H1 (cell line): ENCODE data around the gene SLC2A4. TPM values are rescaled to one million over a fixed set of nuclear protein-coding genes. Genes with fewer than 3 reads are reported as not detected.

Source experiments
- CTCF ChIA-PET: fragments of 300-600 bp; sonication (Branson Sonifier 250); formaldehyde crosslinking; loops from one replicate; lab custom pipeline; 2021; ENCODE audit not compliant: partially characterized antibody; lab: Charles Lee
- POLR2A ChIA-PET: fragments of 300-600 bp; sonication (Branson Sonifier 250); formaldehyde crosslinking; loops from one replicate; lab custom pipeline; 2021; ENCODE audit warnings: inconsistent platforms; ENCODE audit not compliant: partially characterized antibody; lab: Charles Lee
- DNase-seq, 2 experiments: peaks; one replicate each; pipeline versions ENCODE4 v3.0.0 to v3.0.0-alpha.2; 2010 to 2022; ENCODE audit warnings: low spot score in 2 of 2, low read depth in 1 of 2, mixed read lengths in 1 of 2
- FAIRE-seq: peaks from 2 replicates; lab custom pipeline; 2011; peaks lifted over from hg19 to GRCh38; lab: Jason Lieb, UNC
- H2AFZ ChIP-seq: 2 replicates; pipeline ENCODE4 v1.8.1; 2012; ENCODE audit warnings: low read length, inconsistent platforms
- H2AK5ac ChIP-seq: 2 replicates; pipeline ENCODE4 v1.6.1; 2013; ENCODE audit warnings: low read depth, low read length
- H2BK120ac ChIP-seq: replicated peaks from 2 replicates; pipeline ENCODE3; 2013; ENCODE audit warnings: low read depth, low read length, inconsistent platforms
- H2BK12ac ChIP-seq: 2 replicates; pipeline ENCODE4 v1.6.1; 2013; ENCODE audit warnings: low read depth, low read length
- H2BK15ac ChIP-seq: 2 replicates; pipeline ENCODE4 v1.6.1; 2013; ENCODE audit warnings: low read length
- H2BK20ac ChIP-seq: 2 replicates; pipeline ENCODE4 v1.6.1; 2013; ENCODE audit warnings: low read length
- H2BK5ac ChIP-seq: 2 replicates; pipeline ENCODE4 v1.6.1; 2013; ENCODE audit warnings: low read depth, low read length
- H3K14ac ChIP-seq: 2 replicates; pipeline ENCODE4 v1.6.1; 2013; ENCODE audit warnings: inconsistent platforms; ENCODE audit not compliant: insufficient read length
- H3K18ac ChIP-seq: 2 replicates; pipeline ENCODE4 v1.6.1; 2013; ENCODE audit warnings: low read length; ENCODE audit errors: extremely low read depth
- H3K23ac ChIP-seq: 2 replicates; pipeline ENCODE4 v1.6.1; 2013; ENCODE audit warnings: inconsistent platforms; ENCODE audit not compliant: insufficient read length
- H3K23me2 ChIP-seq: 2 replicates; pipeline ENCODE4 v1.6.1; 2013; ENCODE audit warnings: low read depth, low read length
- H3K27ac ChIP-seq: 2 replicates; pipeline ENCODE4 v1.6.1; 2011; ENCODE audit warnings: low read depth, low read length, inconsistent platforms
- H3K27me3 ChIP-seq, 4 experiments: replicated peaks in 1 of 4; 1 replicate in 1 of 4; 2 replicates in 3 of 4; pipeline versions ENCODE4 v1.6.1 to v1.8.1; 2011 to 2013; ENCODE audit warnings: low read length in 3 of 4, mild to moderate bottlenecking in 3 of 4, inconsistent platforms in 2 of 4, mixed read lengths in 2 of 4, moderate library complexity in 1 of 4; ENCODE audit not compliant: control insufficient read depth in 3 of 4, insufficient read depth in 3 of 4; ENCODE audit errors: extremely low read depth in 1 of 4
- H3K36me3 ChIP-seq, 4 experiments: 2 replicates each; pipeline versions ENCODE4 v1.6.1 to v1.8.1; 2011 to 2013; ENCODE audit warnings: mild to moderate bottlenecking in 4 of 4, low read length in 3 of 4, moderate library complexity in 2 of 4, control low read depth in 1 of 4, inconsistent platforms in 1 of 4; ENCODE audit not compliant: insufficient read depth in 4 of 4, control insufficient read depth in 2 of 4
- H3K4ac ChIP-seq: replicated peaks from 2 replicates; pipeline ENCODE3; 2013; ENCODE audit warnings: low read length, low read depth, mixed read lengths, inconsistent platforms; ENCODE audit not compliant: insufficient read length
- H3K4me1 ChIP-seq, 4 experiments: replicated peaks in 1 of 4; 1 replicate in 1 of 4; 2 replicates in 3 of 4; pipeline versions ENCODE4 v1.6.1 to v1.8.1; 2011 to 2013; ENCODE audit warnings: low read length in 3 of 4, inconsistent platforms in 2 of 4, mixed read lengths in 1 of 4; ENCODE audit not compliant: insufficient read depth in 4 of 4, control insufficient read depth in 3 of 4
- H3K4me2 ChIP-seq, 2 experiments: 2 replicates each; pipeline versions ENCODE4 v1.6.1 to v1.8.1; 2011 to 2013; ENCODE audit warnings: low read depth in 2 of 2, low read length in 2 of 2, control low read depth in 1 of 2, inconsistent platforms in 1 of 2, mild to moderate bottlenecking in 1 of 2; ENCODE audit not compliant: insufficient read depth in 1 of 2
- H3K4me3 ChIP-seq, 4 experiments: fragments of 200-600, 300-600 bp in 1 of 4; sonication (generic), shearing (Covaris generic), sonication (Bioruptor Twin) in 1 of 4; 2 replicates each; pipeline versions ENCODE4 v1.5.1 to v1.8.1; 2011 to 2016; ENCODE audit warnings: low read length in 4 of 4, low read depth in 3 of 4, control low read depth in 2 of 4, inconsistent platforms in 2 of 4, mild to moderate bottlenecking in 2 of 4, mixed read lengths in 1 of 4, moderate library complexity in 1 of 4; ENCODE audit not compliant: insufficient read depth in 2 of 4; ENCODE audit errors: extremely low read depth in 1 of 4
- H3K56ac ChIP-seq: replicated peaks from 2 replicates; pipeline ENCODE3; 2013; ENCODE audit warnings: low read depth, mild to moderate bottlenecking, mixed read lengths, low read length, inconsistent platforms; ENCODE audit not compliant: insufficient read length
- H3K79me1 ChIP-seq: 2 replicates; pipeline ENCODE4 v1.6.1; 2013; ENCODE audit warnings: low read depth, low read length, control low read depth
- H3K79me2 ChIP-seq, 2 experiments: 2 replicates each; pipeline versions ENCODE4 v1.6.1 to v1.8.1; 2012 to 2013; ENCODE audit warnings: low read length in 2 of 2, mild to moderate bottlenecking in 2 of 2, inconsistent platforms in 1 of 2; ENCODE audit not compliant: insufficient read depth in 2 of 2, control insufficient read depth in 1 of 2
- H3K9ac ChIP-seq, 4 experiments: replicated peaks in 1 of 4; 1 replicate in 1 of 4; 2 replicates in 3 of 4; pipeline versions ENCODE4 v1.6.1 to v1.8.1; 2011 to 2013; ENCODE audit warnings: low read depth in 3 of 4, low read length in 3 of 4, control low read depth in 2 of 4, mild to moderate bottlenecking in 2 of 4, moderate library complexity in 2 of 4, inconsistent platforms in 1 of 4; ENCODE audit errors: extremely low read depth in 1 of 4
- H3K9me3 ChIP-seq, 2 experiments: 2 replicates each; pipeline versions ENCODE4 v1.6.1 to v1.8.1; 2012 to 2013; ENCODE audit warnings: mild to moderate bottlenecking in 2 of 2, moderate library complexity in 2 of 2, control low read depth in 1 of 2, inconsistent platforms in 1 of 2, low read depth in 1 of 2, low read length in 1 of 2, mixed read lengths in 1 of 2; ENCODE audit not compliant: insufficient read depth in 2 of 2
- H4K20me1 ChIP-seq, 2 experiments: replicated peaks in 1 of 2; 2 replicates each; pipeline versions ENCODE3 to v1.8.1; 2011 to 2013; ENCODE audit warnings: inconsistent platforms in 2 of 2, low read length in 2 of 2, mild to moderate bottlenecking in 1 of 2; ENCODE audit not compliant: insufficient read depth in 2 of 2, control insufficient read depth in 1 of 2
- H4K5ac ChIP-seq: 2 replicates; pipeline ENCODE4 v1.6.1; 2013; ENCODE audit warnings: low read length, low read depth, mixed read lengths, inconsistent platforms; ENCODE audit not compliant: insufficient read length
- H4K8ac ChIP-seq: 2 replicates; pipeline ENCODE4 v1.8.0; 2013; ENCODE audit warnings: mild to moderate bottlenecking, moderate library complexity, low read length, inconsistent platforms; ENCODE audit not compliant: insufficient read depth; ENCODE audit errors: extremely low read depth
- H4K91ac ChIP-seq: replicated peaks from 2 replicates; pipeline ENCODE3; 2013; ENCODE audit warnings: low read length, mixed read lengths, inconsistent platforms; ENCODE audit not compliant: insufficient read length
- EP300 ChIP-seq, 2 experiments: IDR thresholded peaks; 1 replicate in 1 of 2; 2 replicates in 1 of 2; pipeline ENCODE4 v1.6.1; 2011 to 2012; ENCODE audit warnings: low read depth in 2 of 2, low read length in 2 of 2, mild to moderate bottlenecking in 2 of 2, borderline replicate concordance in 1 of 2, inconsistent platforms in 1 of 2, moderate library complexity in 1 of 2
- NRF1 ChIP-seq: IDR thresholded peaks from 2 replicates; pipeline ENCODE4 v1.6.1; 2011; ENCODE audit warnings: mild to moderate bottlenecking, low read depth, low read length, improper control_type of control experiment
- SP2 ChIP-seq: IDR thresholded peaks from 2 replicates; pipeline ENCODE4 v1.6.1; 2012; ENCODE audit warnings: mild to moderate bottlenecking, low read length, inconsistent platforms
- TBP ChIP-seq: IDR thresholded peaks from 2 replicates; pipeline ENCODE4 v1.6.1; 2011; ENCODE audit warnings: low read depth, low read length, improper control_type of control experiment
- WGBS, 2 experiments: shearing (Covaris generic) in 1 of 2; methylation state at CpG; one replicate each; pipeline versions ENCODE4 v1.1.6 to v1.1.7; 2013 to 2015; ENCODE audit warnings: low lambda C conversion rate in 2 of 2, mixed read lengths in 2 of 2, inconsistent platforms in 1 of 2, low coverage in 1 of 2, missing lambda C conversion rate in 1 of 2; ENCODE audit not compliant: insufficient replicate concordance in 2 of 2, insufficient coverage in 1 of 2, insufficient read length in 1 of 2; ENCODE audit errors: extremely low coverage in 1 of 2, missing lambda C conversion rate in 1 of 2; 5-methylcytosine and 5-hydroxymethylcytosine counted together
- polyA plus RNA-seq, 7 experiments: library from polyadenylated mRNA; depleted of rRNA in 3 of 7; stranded (reverse) in 5 of 7; unstranded in 2 of 7; fragments of >200 nt in 5 of 7; fragments of 200-250 nt in 2 of 7; gene quantifications; 1 replicate in 5 of 7; 2 replicates in 1 of 7; 4 replicates in 1 of 7; pipeline versions ENCODE4 v1.2.1 to v1.2.3, GENCODE V29; 2011 to 2013; ENCODE audit warnings: missing spikeins in 2 of 7, mixed read lengths in 2 of 7
- total RNA-seq: library from RNA; stranded (reverse); fragmentation: NEBNext Ultra II Directional; extraction: Animal tissue kit (Norgen Biotek cat#: 25700); gene quantifications from 2 replicates; pipeline ENCODE4 v1.2.1, GENCODE V29; 2021

The SLC2A4 gene
- total and polyA plus RNA-seq, 2 of the 8 experiments (the other 6 are each of a cell fraction or from before 2014, with no cell fraction given), result 5.7 to 6.9 TPM

DNA sequence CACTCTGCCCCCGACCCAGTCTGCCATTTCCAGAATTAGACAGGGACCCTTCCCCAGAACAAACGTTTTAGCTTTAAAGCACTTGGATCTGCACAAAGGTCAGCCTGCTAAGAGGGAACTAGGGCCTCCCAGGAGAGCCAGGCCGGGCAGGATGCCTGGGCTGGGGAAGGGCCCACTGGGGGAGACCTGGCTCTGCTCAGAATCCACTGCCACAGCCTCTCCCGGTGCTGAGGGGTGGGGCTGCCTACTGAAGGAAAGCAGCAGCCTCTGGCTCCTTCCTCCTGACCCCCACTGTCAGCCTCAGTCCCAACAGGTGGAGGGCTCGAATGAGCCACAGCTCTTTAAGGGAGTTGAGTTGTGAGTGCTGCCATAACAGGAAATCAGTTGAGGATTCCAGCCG, 11.2 kb downstream of the SLC2A4 start:
- CTCF ChIA-PET, result interaction anchor here (0.8 to 5.7 kb wide), 4 partner anchors 11 to 268 kb away, joined by 3 to 46 read pairs (median 4); partner anchors contain the start of gene SLC2A4
- FAIRE-seq, result no peak

More for the DNA sequence above, 11.2 kb downstream of the SLC2A4 start:
- Histone ChIP-seq H3K79me2 (no peaks in the 10 kb centered on the region), H2BK5ac (no peak overlapping the region), H3K4me1 (peaks cover 0 to 14% (median 9%) of the 10 kb centered on the region in 4 experiments; a peak in 6 of 7 replicates), H2BK120ac (no peak overlapping the region), H2BK20ac (no peak overlapping the region), H3K4ac (no peak overlapping the region), H3K23me2 (peaks cover 2% of the 10 kb centered on the region; the same call in 1 of the 2 replicates), H3K9me3 (no peaks in the 10 kb centered on the region; a peak in 1 of 4 replicates), H2AFZ (no peak overlapping the region), H3K56ac (no peak overlapping the region), H2BK12ac (no peak overlapping the region), H4K20me1 (peaks cover 0 to 9% of the 10 kb centered on the region in 2 experiments), H3K27ac (no peak overlapping the region), H2BK15ac (no peak overlapping the region), H3K36me3 (no peaks in the 10 kb centered on the region), H3K27me3 (peaks cover 3 to 11% (median 9%) of the 10 kb centered on the region in 4 experiments), H4K91ac (no peak overlapping the region), H3K4me2 (no peak overlapping the region), H3K23ac (no peak overlapping the region), H3K79me1 (peaks cover 2% of the 10 kb centered on the region; the same call in 1 of the 2 replicates), H3K4me3 (no peak overlapping the region), H4K8ac (no peak overlapping the region; the same call in 1 of the 2 replicates), H2AK5ac (no peak overlapping the region), H4K5ac (no peak overlapping the region), H3K9ac (no peak overlapping the region), H3K14ac (no peak overlapping the region), H3K18ac (no peak overlapping the region)
- POLR2A ChIA-PET, result interaction anchor here (1.1 to 6.7 kb wide), 10 partner anchors 8 to 72 kb away, joined by 3 to 94 read pairs (median 16); partner anchors contain the start of genes CLDN7, DVL2, GABARAP and GPS2
- no peak for DNase-seq
- WGBS, 2 experiments, result 83% methylated on average over 6 of the region's 6 CpGs; no CpG with 5 or more reads in 1 of the 2 experiments
- TF ChIP-seq TBP, result no peak
- TF ChIP-seq NRF1, result no peak
- no peak for TF ChIP-seq EP300 (IDR thresholded peaks at IDR 0.05; ENCODE audit: borderline replicate concordance in 1 of 2, low read depth in 2 of 2, low read length in 2 of 2)
- no peak for TF ChIP-seq SP2
